IPS DF 19.7 (cell line): ENCODE measurements around the gene PCDHGB6.
"Not testable (repeated sequence)": the region's sequence is repeated elsewhere in the genome, so short reads cannot be mapped to it uniquely, and the experiment has no call there.

Experiments used
- DNase-seq: peaks from one replicate; pipeline ENCODE4 v3.0.0-alpha.2; 2013; ENCODE audit warnings: low read depth, low spot score

PCDHGB6 gene

GRCh38 chr5:141388661-141389060, 19.2 kb upstream of the PCDHGB6 start:
- no peak for DNase-seq

- DNase-seq, result no peak
Measured at GRCh38 chr5:141389153-141390042, 18.4 kb upstream of the PCDHGB6 start.

GRCh38 chr5:141392429-141393198, 15.2 kb upstream of the PCDHGB6 start, which contains the start of gene PCDHGA8:
TSS of gene PCDHGA8 (plus strand) at chr5:141392633. CDS start at chr5:141392814, 181 bp downstream.
- no peak for DNase-seq

- no peak for DNase-seq
Measured at GRCh38 chr5:141393267-141393666, 14.6 kb upstream of the PCDHGB6 start.

- not testable (repeated sequence) for DNase-seq
Measured at GRCh38 chr5:141394401-141395187, 13.2 kb upstream of the PCDHGB6 start.

GRCh38 chr5:141397756-141398551, 9.9 kb upstream of the PCDHGB6 start, which contains the start of gene PCDHGB5:
TSS of gene PCDHGB5 (plus strand) at chr5:141397947. CDS start at chr5:141398128, 181 bp downstream.
- DNase-seq, result not testable (repeated sequence)

GRCh38 chr5:141398608-141399007, 9.2 kb upstream of the PCDHGB6 start:
- no peak for DNase-seq

- no peak for DNase-seq
Measured at GRCh38 chr5:141399555-141400258, 8.1 kb upstream of the PCDHGB6 start.

GRCh38 chr5:141402553-141403243, 5.1 kb upstream of the PCDHGB6 start, which contains the start of gene PCDHGA9:
TSS of gene PCDHGA9 (plus strand) at chr5:141402778. CDS start at chr5:141402953, 175 bp downstream.
- no peak for DNase-seq

GRCh38 chr5:141403387-141403786, 4.4 kb upstream of the PCDHGB6 start:
- DNase-seq, result no peak

- DNase-seq, result no peak
Measured at GRCh38 chr5:141409598-141410306, 1.9 kb downstream of the PCDHGB6 start.

- DNase-seq, result no peak
Measured at GRCh38 chr5:141411575-141411974, 3.8 kb downstream of the PCDHGB6 start.

- DNase-seq, result no peak
Measured at GRCh38 chr5:141412854-141413539, 5.2 kb downstream of the PCDHGB6 start, which contains the start of gene PCDHGA10. TSS of gene PCDHGA10 (plus strand) at chr5:141412987. CDS start at chr5:141413176, 189 bp downstream.

GRCh38 chr5:141413540-141414069, 5.8 kb downstream of the PCDHGB6 start:
- DNase-seq, result no peak

GRCh38 chr5:141414548-141415274, 6.9 kb downstream of the PCDHGB6 start:
- not testable (repeated sequence) for DNase-seq

- DNase-seq, result not testable (repeated sequence)
Measured at GRCh38 chr5:141415275-141415618, 7.4 kb downstream of the PCDHGB6 start.
